H1 (cell line): ENCODE results near the gene DYDC2. TPM values are rescaled to one million over a fixed set of nuclear protein-coding genes. Genes with fewer than 3 reads are reported as not detected.

Source experiments
- CTCF ChIA-PET: fragments of 300-600 bp; sonication (Branson Sonifier 250); formaldehyde crosslinking; loops from one replicate; lab custom pipeline; 2021; ENCODE audit not compliant: partially characterized antibody; lab: Charles Lee
- POLR2A ChIA-PET: fragments of 300-600 bp; sonication (Branson Sonifier 250); formaldehyde crosslinking; loops from one replicate; lab custom pipeline; 2021; ENCODE audit warnings: inconsistent platforms; ENCODE audit not compliant: partially characterized antibody; lab: Charles Lee
- DNase-seq, 2 experiments: peaks; one replicate each; pipeline versions ENCODE4 v3.0.0 to v3.0.0-alpha.2; 2010 to 2022; ENCODE audit warnings: low spot score in 2 of 2, low read depth in 1 of 2, mixed read lengths in 1 of 2
- FAIRE-seq: peaks from 2 replicates; lab custom pipeline; 2011; peaks lifted over from hg19 to GRCh38; lab: Jason Lieb, UNC
- H2AFZ ChIP-seq: 2 replicates; pipeline ENCODE4 v1.8.1; 2012; ENCODE audit warnings: low read length, inconsistent platforms
- H2AK5ac ChIP-seq: 2 replicates; pipeline ENCODE4 v1.6.1; 2013; ENCODE audit warnings: low read depth, low read length
- H2BK120ac ChIP-seq: replicated peaks from 2 replicates; pipeline ENCODE3; 2013; ENCODE audit warnings: low read depth, low read length, inconsistent platforms
- H2BK12ac ChIP-seq: 2 replicates; pipeline ENCODE4 v1.6.1; 2013; ENCODE audit warnings: low read depth, low read length
- H2BK15ac ChIP-seq: 2 replicates; pipeline ENCODE4 v1.6.1; 2013; ENCODE audit warnings: low read length
- H2BK20ac ChIP-seq: 2 replicates; pipeline ENCODE4 v1.6.1; 2013; ENCODE audit warnings: low read length
- H2BK5ac ChIP-seq: 2 replicates; pipeline ENCODE4 v1.6.1; 2013; ENCODE audit warnings: low read depth, low read length
- H3K14ac ChIP-seq: 2 replicates; pipeline ENCODE4 v1.6.1; 2013; ENCODE audit warnings: inconsistent platforms; ENCODE audit not compliant: insufficient read length
- H3K18ac ChIP-seq: 2 replicates; pipeline ENCODE4 v1.6.1; 2013; ENCODE audit warnings: low read length; ENCODE audit errors: extremely low read depth
- H3K23ac ChIP-seq: 2 replicates; pipeline ENCODE4 v1.6.1; 2013; ENCODE audit warnings: inconsistent platforms; ENCODE audit not compliant: insufficient read length
- H3K23me2 ChIP-seq: 2 replicates; pipeline ENCODE4 v1.6.1; 2013; ENCODE audit warnings: low read depth, low read length
- H3K27ac ChIP-seq: 2 replicates; pipeline ENCODE4 v1.6.1; 2011; ENCODE audit warnings: low read depth, low read length, inconsistent platforms
- H3K27me3 ChIP-seq, 4 experiments: replicated peaks in 1 of 4; 1 replicate in 1 of 4; 2 replicates in 3 of 4; pipeline versions ENCODE4 v1.6.1 to v1.8.1; 2011 to 2013; ENCODE audit warnings: low read length in 3 of 4, mild to moderate bottlenecking in 3 of 4, inconsistent platforms in 2 of 4, mixed read lengths in 2 of 4, moderate library complexity in 1 of 4; ENCODE audit not compliant: control insufficient read depth in 3 of 4, insufficient read depth in 3 of 4; ENCODE audit errors: extremely low read depth in 1 of 4
- H3K36me3 ChIP-seq, 4 experiments: 2 replicates each; pipeline versions ENCODE4 v1.6.1 to v1.8.1; 2011 to 2013; ENCODE audit warnings: mild to moderate bottlenecking in 4 of 4, low read length in 3 of 4, moderate library complexity in 2 of 4, control low read depth in 1 of 4, inconsistent platforms in 1 of 4; ENCODE audit not compliant: insufficient read depth in 4 of 4, control insufficient read depth in 2 of 4
- H3K4ac ChIP-seq: replicated peaks from 2 replicates; pipeline ENCODE3; 2013; ENCODE audit warnings: low read length, low read depth, mixed read lengths, inconsistent platforms; ENCODE audit not compliant: insufficient read length
- H3K4me1 ChIP-seq, 4 experiments: replicated peaks in 1 of 4; 1 replicate in 1 of 4; 2 replicates in 3 of 4; pipeline versions ENCODE4 v1.6.1 to v1.8.1; 2011 to 2013; ENCODE audit warnings: low read length in 3 of 4, inconsistent platforms in 2 of 4, mixed read lengths in 1 of 4; ENCODE audit not compliant: insufficient read depth in 4 of 4, control insufficient read depth in 3 of 4
- H3K4me2 ChIP-seq, 2 experiments: 2 replicates each; pipeline versions ENCODE4 v1.6.1 to v1.8.1; 2011 to 2013; ENCODE audit warnings: low read depth in 2 of 2, low read length in 2 of 2, control low read depth in 1 of 2, inconsistent platforms in 1 of 2, mild to moderate bottlenecking in 1 of 2; ENCODE audit not compliant: insufficient read depth in 1 of 2
- H3K4me3 ChIP-seq, 4 experiments: fragments of 200-600, 300-600 bp in 1 of 4; sonication (generic), shearing (Covaris generic), sonication (Bioruptor Twin) in 1 of 4; 2 replicates each; pipeline versions ENCODE4 v1.5.1 to v1.8.1; 2011 to 2016; ENCODE audit warnings: low read length in 4 of 4, low read depth in 3 of 4, control low read depth in 2 of 4, inconsistent platforms in 2 of 4, mild to moderate bottlenecking in 2 of 4, mixed read lengths in 1 of 4, moderate library complexity in 1 of 4; ENCODE audit not compliant: insufficient read depth in 2 of 4; ENCODE audit errors: extremely low read depth in 1 of 4
- H3K56ac ChIP-seq: replicated peaks from 2 replicates; pipeline ENCODE3; 2013; ENCODE audit warnings: low read depth, mild to moderate bottlenecking, mixed read lengths, low read length, inconsistent platforms; ENCODE audit not compliant: insufficient read length
- H3K79me1 ChIP-seq: 2 replicates; pipeline ENCODE4 v1.6.1; 2013; ENCODE audit warnings: low read depth, low read length, control low read depth
- H3K79me2 ChIP-seq, 2 experiments: 2 replicates each; pipeline versions ENCODE4 v1.6.1 to v1.8.1; 2012 to 2013; ENCODE audit warnings: low read length in 2 of 2, mild to moderate bottlenecking in 2 of 2, inconsistent platforms in 1 of 2; ENCODE audit not compliant: insufficient read depth in 2 of 2, control insufficient read depth in 1 of 2
- H3K9ac ChIP-seq, 4 experiments: replicated peaks in 1 of 4; 1 replicate in 1 of 4; 2 replicates in 3 of 4; pipeline versions ENCODE4 v1.6.1 to v1.8.1; 2011 to 2013; ENCODE audit warnings: low read depth in 3 of 4, low read length in 3 of 4, control low read depth in 2 of 4, mild to moderate bottlenecking in 2 of 4, moderate library complexity in 2 of 4, inconsistent platforms in 1 of 4; ENCODE audit errors: extremely low read depth in 1 of 4
- H3K9me3 ChIP-seq, 2 experiments: 2 replicates each; pipeline versions ENCODE4 v1.6.1 to v1.8.1; 2012 to 2013; ENCODE audit warnings: mild to moderate bottlenecking in 2 of 2, moderate library complexity in 2 of 2, control low read depth in 1 of 2, inconsistent platforms in 1 of 2, low read depth in 1 of 2, low read length in 1 of 2, mixed read lengths in 1 of 2; ENCODE audit not compliant: insufficient read depth in 2 of 2
- H4K20me1 ChIP-seq, 2 experiments: replicated peaks in 1 of 2; 2 replicates each; pipeline versions ENCODE3 to v1.8.1; 2011 to 2013; ENCODE audit warnings: inconsistent platforms in 2 of 2, low read length in 2 of 2, mild to moderate bottlenecking in 1 of 2; ENCODE audit not compliant: insufficient read depth in 2 of 2, control insufficient read depth in 1 of 2
- H4K5ac ChIP-seq: 2 replicates; pipeline ENCODE4 v1.6.1; 2013; ENCODE audit warnings: low read length, low read depth, mixed read lengths, inconsistent platforms; ENCODE audit not compliant: insufficient read length
- H4K8ac ChIP-seq: 2 replicates; pipeline ENCODE4 v1.8.0; 2013; ENCODE audit warnings: mild to moderate bottlenecking, moderate library complexity, low read length, inconsistent platforms; ENCODE audit not compliant: insufficient read depth; ENCODE audit errors: extremely low read depth
- H4K91ac ChIP-seq: replicated peaks from 2 replicates; pipeline ENCODE3; 2013; ENCODE audit warnings: low read length, mixed read lengths, inconsistent platforms; ENCODE audit not compliant: insufficient read length
- GABPA ChIP-seq: IDR thresholded peaks from 2 replicates; pipeline ENCODE4 v1.6.1; 2011; ENCODE audit warnings: mild to moderate bottlenecking, low read length, moderate library complexity, borderline replicate concordance; ENCODE audit not compliant: insufficient read depth
- GTF2F1 ChIP-seq: IDR thresholded peaks from 2 replicates; pipeline ENCODE4 v1.6.1; 2012; ENCODE audit warnings: low read depth, low read length, improper control_type of control experiment, borderline replicate concordance
- HDAC6 ChIP-seq: IDR thresholded peaks from one replicate; pipeline ENCODE4 v1.7.1; 2012; ENCODE audit warnings: low read depth, mild to moderate bottlenecking, inconsistent platforms, low read length, moderate library complexity
- PHF8 ChIP-seq: fragments of 200-600 bp; sonication (generic); conservative IDR thresholded peaks from 2 replicates; pipeline ENCODE4 v1.7.1; 2012; ENCODE audit warnings: low read depth, mild to moderate bottlenecking, inconsistent platforms, low read length, moderate library complexity
- POLR2AphosphoS5 ChIP-seq: IDR thresholded peaks from 2 replicates; pipeline ENCODE4 v1.6.1; 2011; ENCODE audit warnings: low read depth, low read length
- TAF7 ChIP-seq: optimal IDR thresholded peaks from 2 replicates; pipeline ENCODE3; 2011; ENCODE audit warnings: low read depth, mild to moderate bottlenecking, inconsistent platforms, low read length, moderate library complexity, borderline replicate concordance
- YY1 ChIP-seq: IDR thresholded peaks from 2 replicates; pipeline ENCODE4 v1.6.1; 2011; ENCODE audit warnings: low read depth, mild to moderate bottlenecking, low read length
- WGBS, 2 experiments: shearing (Covaris generic) in 1 of 2; methylation state at CpG; one replicate each; pipeline versions ENCODE4 v1.1.6 to v1.1.7; 2013 to 2015; ENCODE audit warnings: low lambda C conversion rate in 2 of 2, mixed read lengths in 2 of 2, inconsistent platforms in 1 of 2, low coverage in 1 of 2, missing lambda C conversion rate in 1 of 2; ENCODE audit not compliant: insufficient replicate concordance in 2 of 2, insufficient coverage in 1 of 2, insufficient read length in 1 of 2; ENCODE audit errors: extremely low coverage in 1 of 2, missing lambda C conversion rate in 1 of 2; 5-methylcytosine and 5-hydroxymethylcytosine counted together
- polyA plus RNA-seq, 7 experiments: library from polyadenylated mRNA; depleted of rRNA in 3 of 7; stranded (reverse) in 5 of 7; unstranded in 2 of 7; fragments of >200 nt in 5 of 7; fragments of 200-250 nt in 2 of 7; gene quantifications; 1 replicate in 5 of 7; 2 replicates in 1 of 7; 4 replicates in 1 of 7; pipeline versions ENCODE4 v1.2.1 to v1.2.3, GENCODE V29; 2011 to 2013; ENCODE audit warnings: missing spikeins in 2 of 7, mixed read lengths in 2 of 7
- total RNA-seq: library from RNA; stranded (reverse); fragmentation: NEBNext Ultra II Directional; extraction: Animal tissue kit (Norgen Biotek cat#: 25700); gene quantifications from 2 replicates; pipeline ENCODE4 v1.2.1, GENCODE V29; 2021
- TF ChIP-seq, protein P1 (sequence below), 3 experiments: IDR thresholded peaks; 1 replicate in 2 of 3; 2 replicates in 1 of 3; pipeline versions ENCODE4 v1.5.1 to v1.6.1; 2011; ENCODE audit warnings: low read length in 3 of 3, mild to moderate bottlenecking in 3 of 3, inconsistent platforms in 2 of 3, low read depth in 1 of 3, moderate library complexity in 1 of 3; ENCODE audit not compliant: insufficient read depth in 1 of 3; ENCODE audit errors: control extremely low read depth in 1 of 3

DYDC2 gene
- total and polyA plus RNA-seq, 2 of the 8 experiments (the other 6 are each of a cell fraction or from before 2014, with no cell fraction given): 1.5 to 5.2 TPM

- Histone ChIP-seq H3K36me3 (peaks cover 0 to under 1% (median 0%) of the 10 kb centered on the region in 4 experiments; a peak in 4 of 8 replicates), H2BK15ac (no peak overlapping the region), H3K4me1 (peaks cover 4 to 22% (median 12%) of the 10 kb centered on the region in 4 experiments), H3K9ac (no peak overlapping the region), H4K20me1 (peaks cover 18 to 44% of the 10 kb centered on the region in 2 experiments), H4K8ac (no peak overlapping the region), H3K27ac (no peak overlapping the region), H2BK20ac (no peak overlapping the region), H3K23me2 (no peaks in the 10 kb centered on the region), H4K91ac (no peak overlapping the region), H3K4me2 (peak overlapping the region in 1 of 2 experiments; percentile 71; a peak in 2 of 4 replicates), H2BK5ac (no peak overlapping the region), H2BK12ac (no peak overlapping the region), H3K4me3 (no peak overlapping the region), H3K79me1 (peaks cover 11% of the 10 kb centered on the region), H2AFZ (no peak overlapping the region), H3K79me2 (peaks cover 0 to 28% of the 10 kb centered on the region in 2 experiments; a peak in 2 of 4 replicates), H3K27me3 (peaks cover 0 to 11% (median 1%) of the 10 kb centered on the region in 4 experiments; a peak in 4 of 7 replicates), H2AK5ac (no peak overlapping the region), H3K56ac (no peak overlapping the region), H3K4ac (no peak overlapping the region), H2BK120ac (no peak overlapping the region), H3K14ac (no peak overlapping the region), H3K23ac (no peak overlapping the region), H3K18ac (no peak overlapping the region), H3K9me3 (no peaks in the 10 kb centered on the region), H4K5ac (no peak overlapping the region)
- CTCF ChIA-PET: interaction anchor here (1.3 to 5.9 kb wide), 2 partner anchors 89 kb away, joined by 6 to 28 read pairs; no protein-coding TSS in a partner anchor
- FAIRE-seq (no peak), DNase-seq (no peak)
- WGBS, 2 experiments: 86% methylated on average over 3 of the region's 3 CpGs; no CpG with 5 or more reads in 1 of the 2 experiments
- POLR2A ChIA-PET: no interaction called here
- TF ChIP-seq PHF8: no peak
- no peak for TF ChIP-seq HDAC6
- TF ChIP-seq TAF7: no peak
- no peak for TF ChIP-seq YY1
- no peak for TF ChIP-seq GABPA
- TF ChIP-seq, protein P1, sequence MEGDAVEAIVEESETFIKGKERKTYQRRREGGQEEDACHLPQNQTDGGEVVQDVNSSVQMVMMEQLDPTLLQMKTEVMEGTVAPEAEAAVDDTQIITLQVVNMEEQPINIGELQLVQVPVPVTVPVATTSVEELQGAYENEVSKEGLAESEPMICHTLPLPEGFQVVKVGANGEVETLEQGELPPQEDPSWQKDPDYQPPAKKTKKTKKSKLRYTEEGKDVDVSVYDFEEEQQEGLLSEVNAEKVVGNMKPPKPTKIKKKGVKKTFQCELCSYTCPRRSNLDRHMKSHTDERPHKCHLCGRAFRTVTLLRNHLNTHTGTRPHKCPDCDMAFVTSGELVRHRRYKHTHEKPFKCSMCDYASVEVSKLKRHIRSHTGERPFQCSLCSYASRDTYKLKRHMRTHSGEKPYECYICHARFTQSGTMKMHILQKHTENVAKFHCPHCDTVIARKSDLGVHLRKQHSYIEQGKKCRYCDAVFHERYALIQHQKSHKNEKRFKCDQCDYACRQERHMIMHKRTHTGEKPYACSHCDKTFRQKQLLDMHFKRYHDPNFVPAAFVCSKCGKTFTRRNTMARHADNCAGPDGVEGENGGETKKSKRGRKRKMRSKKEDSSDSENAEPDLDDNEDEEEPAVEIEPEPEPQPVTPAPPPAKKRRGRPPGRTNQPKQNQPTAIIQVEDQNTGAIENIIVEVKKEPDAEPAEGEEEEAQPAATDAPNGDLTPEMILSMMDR (IDR thresholded peaks at IDR 0.05; ENCODE audit: control extremely low read depth in 1 of 3, insufficient read depth in 1 of 3, low read depth in 1 of 3, low read length in 3 of 3): no peak
- TF ChIP-seq POLR2AphosphoS5: no peak
- TF ChIP-seq GTF2F1: no peak
Measured at GRCh38 chr10:80415734-80416478, 59.3 kb downstream of the DYDC2 start.
